Naive thymus-derived CD4-positive, alpha-beta T cell (primary cell): Measurements from ENCODE around the gene GNAS-AS1. TPM values are rescaled to one million over a fixed set of nuclear protein-coding genes. Genes with fewer than 3 reads are reported as not detected.

Source experiments
- ATAC-seq: fragments of 150-1000 bp; cut with Tn5 transposase; 2 replicates; pipeline ENCODE4 v1.10.0; 2021; ENCODE audit warnings: mild to moderate bottlenecking, moderate library complexity
- CTCF ChIA-PET: fragments of 350-600 bp; sonication (Branson Sonifier 250); formaldehyde crosslinking; loops from one replicate; lab custom pipeline; 2021; ENCODE audit warnings: antibody characterized with exemption; lab: Charles Lee
- POLR2A ChIA-PET: fragments of 350-600 bp; sonication (Branson Sonifier 250); formaldehyde crosslinking; loops from one replicate; lab custom pipeline; 2021; ENCODE audit warnings: antibody characterized with exemption, inconsistent platforms; lab: Charles Lee
- DNase-seq, 9 donors: peaks; one replicate each; pipeline versions ENCODE4 v3.0.0 to v3.0.0-alpha.2; 2020 to 2022; ENCODE audit warnings: mixed read lengths in 1 of 9
- H3K27ac ChIP-seq: one replicate; pipeline ENCODE4 v1.7.0; 2013; ENCODE audit warnings: mild to moderate bottlenecking, low read depth, low read length, moderate library complexity
- H3K27me3 ChIP-seq, 2 donors: one replicate each; pipeline ENCODE4 v1.7.0; 2013; ENCODE audit warnings: low read length in 2 of 2, mild to moderate bottlenecking in 2 of 2, moderate library complexity in 2 of 2; ENCODE audit not compliant: control insufficient read depth in 2 of 2, insufficient read depth in 2 of 2
- H3K36me3 ChIP-seq, 3 experiments: 1 replicate in 2 of 3; 2 replicates in 1 of 3; pipeline ENCODE4 v1.7.0; 2013; ENCODE audit warnings: low read length in 3 of 3, mild to moderate bottlenecking in 3 of 3, moderate library complexity in 1 of 3; ENCODE audit not compliant: insufficient read depth in 3 of 3, control insufficient read depth in 2 of 3
- H3K4me1 ChIP-seq, 2 donors: one replicate each; pipeline ENCODE4 v1.7.0; 2013; ENCODE audit warnings: low read length in 2 of 2, mild to moderate bottlenecking in 2 of 2, moderate library complexity in 1 of 2; ENCODE audit not compliant: control insufficient read depth in 2 of 2, insufficient read depth in 2 of 2
- H3K4me3 ChIP-seq: 2 replicates; pipeline ENCODE4 v1.7.0; 2013; ENCODE audit warnings: mild to moderate bottlenecking, low read length
- H3K9me3 ChIP-seq, 3 experiments: 1 replicate in 2 of 3; 2 replicates in 1 of 3; pipeline ENCODE4 v1.7.0; 2013; ENCODE audit warnings: low read length in 3 of 3; ENCODE audit not compliant: control insufficient read depth in 2 of 3
- H3K27ac Mint-ChIP-seq, 9 donors: one replicate each; pipeline ENCODE4 v1.8.0; 2020 to 2022; ENCODE audit warnings: mixed read lengths in 9 of 9, mild to moderate bottlenecking in 8 of 9, moderate library complexity in 5 of 9, inconsistent platforms in 2 of 9
- H3K27me3 Mint-ChIP-seq, 5 donors: one replicate each; pipeline ENCODE4 v1.8.0; 2021 to 2022; ENCODE audit warnings: mixed read lengths in 5 of 5, mild to moderate bottlenecking in 1 of 5
- H3K36me3 Mint-ChIP-seq, 5 donors: one replicate each; pipeline ENCODE4 v1.8.0; 2020 to 2022; ENCODE audit warnings: mixed read lengths in 5 of 5, mild to moderate bottlenecking in 3 of 5, inconsistent platforms in 1 of 5
- H3K4me1 Mint-ChIP-seq, 7 donors: one replicate each; pipeline ENCODE4 v1.8.0; 2020 to 2022; ENCODE audit warnings: mixed read lengths in 7 of 7, mild to moderate bottlenecking in 3 of 7, inconsistent platforms in 1 of 7
- H3K4me3 Mint-ChIP-seq, 10 donors: one replicate each; pipeline ENCODE4 v1.8.0; 2020 to 2022; ENCODE audit warnings: mild to moderate bottlenecking in 10 of 10, mixed read lengths in 10 of 10, moderate library complexity in 6 of 10, inconsistent platforms in 2 of 10
- H3K9me3 Mint-ChIP-seq, 11 donors: one replicate each; pipeline ENCODE4 v1.8.0; 2020 to 2022; ENCODE audit warnings: mixed read lengths in 11 of 11, mild to moderate bottlenecking in 4 of 11, inconsistent platforms in 1 of 11, moderate library complexity in 1 of 11
- intact Hi-C, 2 donors: fragments of 100-400 bp; cut with micrococcal nuclease; formaldehyde crosslinking; loops; one replicate each; pipeline ENCODE4 v1.15.1; 2023
- polyA plus RNA-seq, 2 donors: library from polyadenylated mRNA; unstranded; fragments of 300-500 nt; fragmentation: Illumina TruSeq; gene quantifications; one replicate each; pipeline ENCODE4 v1.2.3, GENCODE V29; 2021
- total RNA-seq, 6 experiments: library from RNA in 5 of 6; stranded (reverse) in 5 of 6; gene quantifications; 1 replicate in 5 of 6; 2 replicates in 1 of 6; pipeline ENCODE4 v1.2.3 and lab custom pipeline; 2021 to 2026

GNAS-AS1 gene
- total and polyA plus RNA-seq, 7 experiments from 2014 or later, result 0.13 to 2.0 (median 1.5) TPM; not detected in 2

- intact Hi-C loops, result no loop called here
- Mint-ChIP-seq H3K9me3 (no peaks in the 10 kb centered on the region), H3K4me1 (no peaks in the 10 kb centered on the region), H3K36me3 (no peaks in the 10 kb centered on the region), H3K27me3 (peaks cover 0 to 15% (median 6%) of the 10 kb centered on the region in 5 donors), H3K4me3 (no peak overlapping the region), H3K27ac (no peak overlapping the region)
- no peaks in the 10 kb centered on the region for H3K4me1 ChIP-seq
- no peaks in the 10 kb centered on the region for H3K36me3 ChIP-seq
- no peak overlapping the region for H3K27ac ChIP-seq
- no peak overlapping the region for H3K4me3 ChIP-seq
- H3K27me3 ChIP-seq, result no peaks in the 10 kb centered on the region
- no peaks in the 10 kb centered on the region for H3K9me3 ChIP-seq
- DNase-seq (no peak), ATAC-seq (no peak)
- CTCF ChIA-PET, result no interaction called here
- POLR2A ChIA-PET, result no interaction called here
Observed at GRCh38 chr20:58795923-58796245, 54.8 kb downstream of the GNAS-AS1 start.

- no peak overlapping the region for H3K27ac ChIP-seq
- no peak overlapping the region for H3K4me3 ChIP-seq
- no peaks in the 10 kb centered on the region for H3K4me1 ChIP-seq
- H3K27ac Mint-ChIP-seq, result no peak overlapping the region
- no peaks in the 10 kb centered on the region for H3K27me3 ChIP-seq
- no peak for DNase-seq
- ChIA-PET POLR2A (no interaction called here), CTCF (no interaction called here)
- H3K4me1 Mint-ChIP-seq, result no peaks in the 10 kb centered on the region
- no peak overlapping the region for H3K4me3 Mint-ChIP-seq
- no peaks in the 10 kb centered on the region for H3K36me3 ChIP-seq
- ATAC-seq, result no peak
- H3K36me3 Mint-ChIP-seq, result no peaks in the 10 kb centered on the region
- H3K27me3 Mint-ChIP-seq, result peaks cover 0 to 15% (median 6%) of the 10 kb centered on the region in 5 donors
- no peaks in the 10 kb centered on the region for H3K9me3 Mint-ChIP-seq
- H3K9me3 ChIP-seq, result no peaks in the 10 kb centered on the region
- intact Hi-C loops, result no loop called here
Observed at GRCh38 chr20:58795181-58795922, 55.4 kb downstream of the GNAS-AS1 start.

GRCh38 chr20:58794510-58795180 is 56.1 kb downstream of the GNAS-AS1 start:
- ChIA-PET POLR2A (no interaction called here), CTCF (no interaction called here)
- Mint-ChIP-seq H3K36me3 (no peaks in the 10 kb centered on the region), H3K27ac (no peak overlapping the region), H3K9me3 (no peaks in the 10 kb centered on the region), H3K27me3 (peaks cover 0 to 15% (median 4%) of the 10 kb centered on the region in 5 donors), H3K4me1 (no peaks in the 10 kb centered on the region), H3K4me3 (no peak overlapping the region)
- intact Hi-C loops, result no loop called here
- H3K27me3 ChIP-seq, result no peaks in the 10 kb centered on the region
- H3K4me1 ChIP-seq, result no peaks in the 10 kb centered on the region
- ATAC-seq, result no peak
- H3K27ac ChIP-seq, result no peak overlapping the region
- no peaks in the 10 kb centered on the region for H3K9me3 ChIP-seq
- no peak for DNase-seq
- H3K36me3 ChIP-seq, result no peaks in the 10 kb centered on the region
- no peak overlapping the region for H3K4me3 ChIP-seq

- Mint-ChIP-seq H3K27ac (no peak overlapping the region), H3K4me1 (no peaks in the 10 kb centered on the region), H3K36me3 (no peaks in the 10 kb centered on the region), H3K27me3 (peaks cover 0 to 15% (median 4%) of the 10 kb centered on the region in 5 donors), H3K9me3 (no peaks in the 10 kb centered on the region), H3K4me3 (no peak overlapping the region)
- DNase-seq (no peak), ATAC-seq (no peak)
- Histone ChIP-seq H3K36me3 (no peaks in the 10 kb centered on the region), H3K4me3 (no peak overlapping the region), H3K27ac (no peak overlapping the region), H3K4me1 (no peaks in the 10 kb centered on the region), H3K27me3 (no peaks in the 10 kb centered on the region), H3K9me3 (no peaks in the 10 kb centered on the region)
- intact Hi-C loops, result no loop called here
- ChIA-PET CTCF (no interaction called here), POLR2A (no interaction called here)
Observed at GRCh38 chr20:58793512-58794420, 56.9 kb downstream of the GNAS-AS1 start.

GRCh38 chr20:58792426-58792825 is 58.3 kb downstream of the GNAS-AS1 start:
- no peak overlapping the region for H3K4me3 Mint-ChIP-seq
- H3K4me1 ChIP-seq, result no peaks in the 10 kb centered on the region
- intact Hi-C loops, result no loop called here
- ATAC-seq (no peak), DNase-seq (no peak)
- no peak overlapping the region for H3K4me3 ChIP-seq
- H3K27ac ChIP-seq, result no peak overlapping the region
- H3K36me3 ChIP-seq, result no peaks in the 10 kb centered on the region
- no peaks in the 10 kb centered on the region for H3K9me3 Mint-ChIP-seq
- H3K27me3 ChIP-seq, result no peaks in the 10 kb centered on the region
- H3K36me3 Mint-ChIP-seq, result no peaks in the 10 kb centered on the region
- CTCF ChIA-PET, result no interaction called here
- POLR2A ChIA-PET, result no interaction called here
- no peaks in the 10 kb centered on the region for H3K4me1 Mint-ChIP-seq
- H3K9me3 ChIP-seq, result no peaks in the 10 kb centered on the region
- peaks cover 0 to 18% (median 5%) of the 10 kb centered on the region in 5 donors for H3K27me3 Mint-ChIP-seq
- no peak overlapping the region for H3K27ac Mint-ChIP-seq

GRCh38 chr20:58791286-58791685 is 59.4 kb downstream of the GNAS-AS1 start:
- no peak overlapping the region for H3K4me3 Mint-ChIP-seq
- POLR2A ChIA-PET, result no interaction called here

More at GRCh38 chr20:58791286-58791685, 59.4 kb downstream of the GNAS-AS1 start:
- no peaks in the 10 kb centered on the region for H3K27me3 ChIP-seq
- no peak overlapping the region for H3K4me3 ChIP-seq
- Mint-ChIP-seq H3K36me3 (no peaks in the 10 kb centered on the region), H3K27ac (no peak overlapping the region), H3K9me3 (no peaks in the 10 kb centered on the region), H3K27me3 (peaks cover 0 to 14% (median 5%) of the 10 kb centered on the region in 5 donors), H3K4me1 (no peaks in the 10 kb centered on the region)
- H3K36me3 ChIP-seq, result no peaks in the 10 kb centered on the region
- no peak for ATAC-seq
- H3K9me3 ChIP-seq, result no peaks in the 10 kb centered on the region
- H3K27ac ChIP-seq, result no peak overlapping the region
- H3K4me1 ChIP-seq, result no peaks in the 10 kb centered on the region
- CTCF ChIA-PET, result no interaction called here
- no peak for DNase-seq
- intact Hi-C loops, result no loop called here
